Measurements from ENCODE around the gene LY6G6D. TPM values are rescaled to one million over a fixed set of nuclear protein-coding genes. Genes with fewer than 3 reads are reported as not detected.

Gene LY6G6D
- total RNA-seq, 4 donors from 2014 or later, result not detected

DNA sequence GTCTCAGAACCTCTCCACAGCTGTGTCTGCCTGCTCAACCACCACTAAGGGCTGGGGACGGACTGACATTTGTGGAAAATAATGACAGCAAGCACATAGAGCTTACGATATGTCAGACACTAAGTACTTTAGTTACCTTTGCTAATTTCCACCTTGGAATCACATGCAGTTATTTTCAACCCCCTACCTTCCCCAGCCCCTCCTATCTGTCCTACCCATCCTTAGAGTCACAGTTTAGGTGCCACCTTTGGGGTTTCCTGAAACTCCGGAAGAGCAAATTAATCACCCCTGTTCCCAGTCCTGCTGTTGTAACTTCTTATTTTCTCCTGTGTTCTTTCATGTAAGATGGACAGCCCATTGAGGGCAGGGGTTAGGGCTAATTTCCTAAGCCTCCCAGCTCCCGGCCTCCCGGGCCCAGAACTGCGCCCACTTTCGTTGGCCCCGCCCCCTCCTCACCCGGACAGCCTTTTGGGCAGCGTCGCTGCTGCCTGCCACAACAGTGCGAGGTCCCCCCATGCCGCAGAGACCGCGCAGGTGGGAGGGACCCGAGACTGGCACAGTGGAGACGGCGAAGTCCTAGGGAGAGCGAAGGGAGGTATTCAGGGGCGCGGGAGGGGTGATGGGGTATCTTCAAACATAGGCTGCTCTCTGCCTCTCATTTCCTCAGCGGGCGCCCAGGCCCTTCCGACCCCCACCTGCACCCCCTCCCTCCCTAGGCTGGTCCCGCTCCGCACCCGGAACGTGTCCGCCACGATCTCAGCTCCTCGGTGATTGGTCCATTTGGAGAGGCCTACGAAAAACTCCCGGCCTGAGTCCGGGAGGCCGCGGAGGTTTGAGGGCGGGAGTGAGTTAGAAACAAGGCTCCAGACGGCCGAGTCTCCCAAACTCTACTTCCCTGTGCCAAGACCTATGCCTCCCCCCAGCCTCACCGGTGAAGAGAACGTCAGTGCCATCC lies 12.8 kb downstream of the LY6G6D start:
- ATAC-seq (no peak), DNase-seq (no peak)
- H3K4me1 ChIP-seq, result peaks cover 7 to 8% of the 10 kb centered on the region in 2 donors
- in situ Hi-C loops (cut with MboI; ENCODE audit: low sequenced_read_pairs in 4 of 4), result no loop called here
- H3K27ac ChIP-seq, result peak overlapping the region; percentile 78 to 92 (median 88)
- TF ChIP-seq, protein P1, sequence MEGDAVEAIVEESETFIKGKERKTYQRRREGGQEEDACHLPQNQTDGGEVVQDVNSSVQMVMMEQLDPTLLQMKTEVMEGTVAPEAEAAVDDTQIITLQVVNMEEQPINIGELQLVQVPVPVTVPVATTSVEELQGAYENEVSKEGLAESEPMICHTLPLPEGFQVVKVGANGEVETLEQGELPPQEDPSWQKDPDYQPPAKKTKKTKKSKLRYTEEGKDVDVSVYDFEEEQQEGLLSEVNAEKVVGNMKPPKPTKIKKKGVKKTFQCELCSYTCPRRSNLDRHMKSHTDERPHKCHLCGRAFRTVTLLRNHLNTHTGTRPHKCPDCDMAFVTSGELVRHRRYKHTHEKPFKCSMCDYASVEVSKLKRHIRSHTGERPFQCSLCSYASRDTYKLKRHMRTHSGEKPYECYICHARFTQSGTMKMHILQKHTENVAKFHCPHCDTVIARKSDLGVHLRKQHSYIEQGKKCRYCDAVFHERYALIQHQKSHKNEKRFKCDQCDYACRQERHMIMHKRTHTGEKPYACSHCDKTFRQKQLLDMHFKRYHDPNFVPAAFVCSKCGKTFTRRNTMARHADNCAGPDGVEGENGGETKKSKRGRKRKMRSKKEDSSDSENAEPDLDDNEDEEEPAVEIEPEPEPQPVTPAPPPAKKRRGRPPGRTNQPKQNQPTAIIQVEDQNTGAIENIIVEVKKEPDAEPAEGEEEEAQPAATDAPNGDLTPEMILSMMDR (IDR thresholded peaks at IDR 0.05 in 4 of 5, conservative IDR thresholded peaks at IDR 0.05 in 1 of 5), result no peak
- no peak for TF ChIP-seq POLR2A (IDR thresholded peaks at IDR 0.05)
- peak overlapping the region; percentile 62 to 95 (median 85) for H3K4me3 ChIP-seq
- intact Hi-C loops (cut with DNase I; ENCODE audit: low total_unique reads), result no loop called here
- peaks cover 0 to 7% of the 10 kb centered on the region in 2 donors for H3K36me3 ChIP-seq
- H3K9me3 ChIP-seq, result no peaks in the 10 kb centered on the region
- peaks cover 0 to 3% (median 0%) of the 10 kb centered on the region in 3 donors for H3K27me3 ChIP-seq

DNA sequence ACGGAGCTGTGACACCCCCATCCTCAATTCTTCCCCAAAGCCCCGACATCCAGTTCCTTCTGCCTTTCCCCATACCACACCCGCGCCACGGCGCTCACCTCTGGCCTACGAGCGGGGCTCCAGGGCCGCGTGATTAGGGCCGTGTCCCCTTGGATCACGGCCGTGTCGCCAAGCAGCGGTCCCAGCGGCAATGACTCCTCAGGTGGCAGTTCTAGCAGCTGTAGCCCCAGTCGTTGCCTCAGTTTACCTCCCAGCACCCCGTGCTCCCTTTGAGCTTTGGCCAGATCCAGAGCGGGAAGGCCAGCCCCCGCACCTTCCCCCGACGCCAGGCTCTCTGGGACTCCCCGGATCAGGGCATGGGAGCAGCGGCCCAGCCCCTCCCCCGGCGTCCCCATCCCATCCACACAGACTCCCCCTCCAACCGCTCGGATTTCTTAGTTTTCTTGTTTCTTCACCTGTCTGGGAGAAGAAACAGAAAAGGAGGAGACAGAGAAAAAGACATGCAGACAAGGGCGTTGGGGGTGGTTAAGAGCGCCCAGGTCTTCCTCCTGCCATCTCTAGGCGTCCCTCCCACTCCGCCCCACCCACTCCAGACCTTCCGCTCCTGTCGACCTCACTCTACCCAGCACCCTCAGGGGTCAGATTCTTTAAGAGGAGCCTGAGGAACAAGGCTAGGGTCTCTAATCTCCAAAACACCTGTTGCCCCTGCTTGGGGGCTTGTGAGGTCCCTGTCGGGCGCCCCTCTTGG lies 13.8 kb downstream of the LY6G6D start, which contains the start of gene DDAH2:
Gene DDAH2, minus strand, starts transcription at position 533 of the 748 bp plus-strand sequence. Its CDS starts 138 bp downstream, at position 395.
- intact Hi-C loops (cut with DNase I; ENCODE audit: low total_unique reads) (loop anchor here (1.0 kb wide), 1 partner anchor 26 kb away; the partner anchor contains the start of gene ABHD16A), in situ Hi-C loops (cut with MboI; ENCODE audit: low sequenced_read_pairs in 4 of 4) (no loop called here)
- TF ChIP-seq, protein P1 (IDR thresholded peaks at IDR 0.05 in 4 of 5, conservative IDR thresholded peaks at IDR 0.05 in 1 of 5), result peak in 1 of 5 experiments; percentile 58
- TF ChIP-seq POLR2A (IDR thresholded peaks at IDR 0.05), result no peak
- H3K4me1 ChIP-seq, result peaks cover 7 to 8% of the 10 kb centered on the region in 2 donors
- DNase-seq, result no peak
- peaks cover 0 to 3% (median 0%) of the 10 kb centered on the region in 3 donors for H3K27me3 ChIP-seq
- ATAC-seq, result peak; percentile 27 to 49
- no peaks in the 10 kb centered on the region for H3K9me3 ChIP-seq
- H3K36me3 ChIP-seq, result peaks cover 0 to 15% of the 10 kb centered on the region in 2 donors
- H3K4me3 ChIP-seq, result peak within 1 kb of the TSS; percentile 62 to 95 (median 85)
- H3K27ac ChIP-seq, result peak within 1 kb of the TSS; percentile 78 to 92 (median 88)

DNA sequence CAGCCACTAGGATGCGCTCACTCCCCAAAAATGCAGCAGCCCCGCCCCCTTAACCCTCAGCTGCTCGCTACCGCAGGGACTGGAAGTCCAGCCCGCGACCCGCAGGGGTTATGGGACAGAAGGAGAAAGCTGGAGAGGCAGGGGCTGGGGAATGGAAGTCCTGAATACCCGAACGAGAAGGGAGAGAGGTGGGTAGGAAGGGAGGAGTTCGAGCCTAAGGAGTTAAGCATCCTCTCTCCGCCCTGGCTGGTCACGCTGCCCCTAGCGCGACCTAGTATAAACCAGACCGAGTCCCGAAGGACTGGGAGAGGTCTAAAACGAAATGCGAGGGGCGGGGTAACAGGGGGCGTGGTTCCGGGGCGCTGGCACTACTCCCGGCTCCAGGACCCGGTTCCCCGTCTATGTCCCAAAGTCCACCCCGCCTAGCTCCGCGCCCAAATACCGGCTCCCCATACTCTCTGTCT lies 14.4 kb downstream of the LY6G6D start:
- peaks cover 9 to 11% of the 10 kb centered on the region in 2 donors for H3K4me1 ChIP-seq
- H3K9me3 ChIP-seq, result no peaks in the 10 kb centered on the region
- peak in 1 of 2 donors; percentile 16 for TF ChIP-seq POLR2A (IDR thresholded peaks at IDR 0.05)
- TF ChIP-seq, protein P1 (IDR thresholded peaks at IDR 0.05 in 4 of 5, conservative IDR thresholded peaks at IDR 0.05 in 1 of 5), result peak in 4 of 5 experiments; percentile 20 to 64 (median 42)
- H3K27ac ChIP-seq, result peak overlapping the region; percentile 78 to 92 (median 88)
- H3K27me3 ChIP-seq, result peaks cover 0 to 3% (median 0%) of the 10 kb centered on the region in 3 donors
- H3K36me3 ChIP-seq, result peaks cover 0 to 15% of the 10 kb centered on the region in 2 donors
- peak; percentile 71 to 84 for DNase-seq
- ATAC-seq, result peak; percentile 75 to 83
- intact Hi-C loops (cut with DNase I; ENCODE audit: low total_unique reads), result loop anchor here (1.0 kb wide), 1 partner anchor 26 kb away; the partner anchor contains the start of gene ABHD16A
- in situ Hi-C loops (cut with MboI; ENCODE audit: low sequenced_read_pairs in 4 of 4), result no loop called here
- H3K4me3 ChIP-seq, result peak overlapping the region; percentile 62 to 95 (median 85)

DNA sequence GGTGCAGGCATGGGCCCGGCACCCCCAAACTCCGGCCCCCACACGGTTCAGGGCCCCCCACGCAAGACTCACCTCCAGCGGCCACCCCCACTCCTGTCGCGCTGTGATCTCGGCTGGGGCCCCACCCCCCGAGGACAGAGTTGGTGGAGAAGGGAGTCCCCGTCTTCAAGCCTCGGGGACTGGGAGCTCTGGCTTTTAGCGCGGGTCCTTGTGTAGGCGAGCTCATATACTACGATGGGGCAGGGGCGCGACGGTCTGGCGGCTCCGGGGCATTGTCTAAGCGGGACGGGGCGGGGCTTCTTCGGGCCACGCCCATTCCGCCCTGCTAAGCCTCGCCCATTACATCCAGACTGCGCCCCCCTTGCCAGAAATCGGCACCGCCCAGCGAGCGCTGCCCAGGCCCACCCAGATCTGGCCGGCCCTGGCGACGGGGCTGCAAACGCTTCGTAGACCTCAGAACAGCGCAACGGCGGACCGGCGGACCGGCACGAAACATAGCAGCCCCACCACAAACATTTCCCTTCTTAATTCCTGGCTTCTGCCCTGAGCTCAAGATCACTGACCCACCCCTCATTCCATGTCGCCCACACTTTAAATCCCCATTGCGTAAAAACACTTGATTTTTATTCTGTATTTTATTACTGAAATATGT lies 15.0 kb downstream of the LY6G6D start:
- in situ Hi-C loops (cut with MboI; ENCODE audit: low sequenced_read_pairs in 4 of 4), result no loop called here
- Histone ChIP-seq H3K9me3 (no peaks in the 10 kb centered on the region), H3K4me3 (peak overlapping the region; percentile 62 to 95 (median 85)), H3K27me3 (peaks cover 0 to 4% (median 3%) of the 10 kb centered on the region in 3 donors), H3K36me3 (peaks cover 0 to 15% of the 10 kb centered on the region in 2 donors), H3K27ac (peak overlapping the region; percentile 78 to 92 (median 88)), H3K4me1 (peaks cover 13% of the 10 kb centered on the region in 2 donors)
- intact Hi-C loops (cut with DNase I; ENCODE audit: low total_unique reads), result loop anchor here (1.0 to 10.0 kb wide), 3 partner anchors 27 to 245 kb away; partner anchors contain the start of genes ABHD16A and DXO
- DNase-seq (peak; percentile 58 to 75), ATAC-seq (peak; percentile 66 to 70)
- TF ChIP-seq, protein P1 (IDR thresholded peaks at IDR 0.05 in 4 of 5, conservative IDR thresholded peaks at IDR 0.05 in 1 of 5), result no peak
- peak; percentile 21 to 64 for TF ChIP-seq POLR2A (IDR thresholded peaks at IDR 0.05)

Data from gastrocnemius medialis (tissue), 4 donors.